ENCODE results near the gene SPECC1.
"Not testable (repeated sequence)": the region's sequence is repeated elsewhere in the genome, so short reads cannot be mapped to it uniquely, and the experiment has no call there.

SPECC1 gene

GRCh38 chr17:20239776-20240175 is 230.6 kb downstream of the SPECC1 start:
- H3K79me1 ChIP-seq (replicated peaks; ENCODE audit: low read length, poor library complexity, severe bottlenecking); H3K23ac ChIP-seq (ENCODE audit: low read length in 2 of 2); H3K4ac ChIP-seq (ENCODE audit: low read depth in 1 of 2, low read length in 2 of 2); H3K18ac ChIP-seq (ENCODE audit: low read depth in 1 of 2, low read length in 2 of 2); DNase-seq; H3K9ac ChIP-seq (ENCODE audit: low read length); H2BK5ac ChIP-seq (ENCODE audit: low read depth, low read length, poor library complexity, severe bottlenecking); H4K8ac ChIP-seq (ENCODE audit: low read length); H2AFZ ChIP-seq (ENCODE audit: low read depth, low read length); H3K14ac ChIP-seq (ENCODE audit: low read length in 2 of 2); H3K4me3 ChIP-seq (ENCODE audit: insufficient read depth in 1 of 2, low read depth in 1 of 2, low read length in 2 of 2); H2BK15ac ChIP-seq (ENCODE audit: low read depth, poor library complexity, severe bottlenecking); H2BK120ac ChIP-seq (ENCODE audit: low read depth, low read length); H3K27ac ChIP-seq (ENCODE audit: low read length, poor library complexity, severe bottlenecking); H2AK5ac ChIP-seq (ENCODE audit: low read length, severe bottlenecking); H4K91ac ChIP-seq (ENCODE audit: low read length); H3K27me3 ChIP-seq (ENCODE audit: control insufficient read depth in 1 of 2, insufficient read depth in 1 of 2, low read length in 2 of 2); H3K9me3 ChIP-seq (ENCODE audit: control insufficient read depth, low read length); H3K4me1 ChIP-seq (ENCODE audit: control insufficient read depth, insufficient read depth, low read depth, low read length); H2BK12ac ChIP-seq (ENCODE audit: low read length in 2 of 2); H3K4me2 ChIP-seq (ENCODE audit: low read length, poor library complexity, severe bottlenecking): not testable (repeated sequence)
- peaks cover 3 to 16% of the 10 kb centered on the region in 2 experiments for H3K36me3 ChIP-seq (ENCODE audit: control insufficient read depth in 1 of 2, insufficient read depth in 2 of 2, low read depth in 1 of 2, low read length in 2 of 2)
- 96% methylated on average over 3 of the region's 3 CpGs for WGBS

- no peak overlapping the region for H3K4ac ChIP-seq (ENCODE audit: low read depth in 1 of 2, low read length in 2 of 2)
- H3K27ac ChIP-seq (ENCODE audit: low read length, poor library complexity, severe bottlenecking): no peak overlapping the region
- H3K18ac ChIP-seq (ENCODE audit: low read depth in 1 of 2, low read length in 2 of 2): no peak overlapping the region
- no peak overlapping the region for H4K8ac ChIP-seq (ENCODE audit: low read length)
- H4K91ac ChIP-seq (ENCODE audit: low read length): no peak overlapping the region
- WGBS: 100% methylated on average over 4 of the region's 4 CpGs
- H3K4me1 ChIP-seq (ENCODE audit: control insufficient read depth, insufficient read depth, low read depth, low read length): peaks cover 3% of the 10 kb centered on the region
- no peak overlapping the region for H2BK15ac ChIP-seq (ENCODE audit: low read depth, poor library complexity, severe bottlenecking)
- no peaks in the 10 kb centered on the region for H3K9me3 ChIP-seq (ENCODE audit: control insufficient read depth, low read length)
- H3K79me1 ChIP-seq (replicated peaks; ENCODE audit: low read length, poor library complexity, severe bottlenecking): peaks cover 6% of the 10 kb centered on the region
- no peak overlapping the region for H2AK5ac ChIP-seq (ENCODE audit: low read length, severe bottlenecking)
- H3K36me3 ChIP-seq (ENCODE audit: control insufficient read depth in 1 of 2, insufficient read depth in 2 of 2, low read depth in 1 of 2, low read length in 2 of 2): peaks cover 9 to 12% of the 10 kb centered on the region in 2 experiments
- H3K14ac ChIP-seq (ENCODE audit: low read length in 2 of 2): no peak overlapping the region
- H3K23ac ChIP-seq (ENCODE audit: low read length in 2 of 2): no peak overlapping the region
- H2BK12ac ChIP-seq (ENCODE audit: low read length in 2 of 2): no peak overlapping the region
- no peak overlapping the region for H3K4me3 ChIP-seq (ENCODE audit: insufficient read depth in 1 of 2, low read depth in 1 of 2, low read length in 2 of 2)
- H3K4me2 ChIP-seq (ENCODE audit: low read length, poor library complexity, severe bottlenecking): no peak overlapping the region
- no peak overlapping the region for H3K9ac ChIP-seq (ENCODE audit: low read length)
- no peak overlapping the region for H2AFZ ChIP-seq (ENCODE audit: low read depth, low read length)
- no peak for DNase-seq
- H2BK5ac ChIP-seq (ENCODE audit: low read depth, low read length, poor library complexity, severe bottlenecking): no peak overlapping the region
- no peaks in the 10 kb centered on the region for H3K27me3 ChIP-seq (ENCODE audit: control insufficient read depth in 1 of 2, insufficient read depth in 1 of 2, low read length in 2 of 2)
- H2BK120ac ChIP-seq (ENCODE audit: low read depth, low read length): no peak overlapping the region
Observed at GRCh38 chr17:20241855-20242254, 232.7 kb downstream of the SPECC1 start.

GRCh38 chr17:20242271-20242670 is 233.1 kb downstream of the SPECC1 start:
- WGBS: 94% methylated on average over 3 of the region's 3 CpGs
- Histone ChIP-seq H3K36me3 (ENCODE audit: control insufficient read depth in 1 of 2, insufficient read depth in 2 of 2, low read depth in 1 of 2, low read length in 2 of 2) (peaks cover 12 to 13% of the 10 kb centered on the region in 2 experiments), H3K9ac (ENCODE audit: low read length) (no peak overlapping the region), H4K91ac (ENCODE audit: low read length) (no peak overlapping the region), H2AK5ac (ENCODE audit: low read length, severe bottlenecking) (no peak overlapping the region), H3K27ac (ENCODE audit: low read length, poor library complexity, severe bottlenecking) (no peak overlapping the region), H3K14ac (ENCODE audit: low read length in 2 of 2) (no peak overlapping the region), H3K4me2 (ENCODE audit: low read length, poor library complexity, severe bottlenecking) (no peak overlapping the region), H2BK12ac (ENCODE audit: low read length in 2 of 2) (no peak overlapping the region), H3K23ac (ENCODE audit: low read length in 2 of 2) (no peak overlapping the region), H3K4ac (ENCODE audit: low read depth in 1 of 2, low read length in 2 of 2) (no peak overlapping the region), H2AFZ (ENCODE audit: low read depth, low read length) (no peak overlapping the region), H3K4me1 (ENCODE audit: control insufficient read depth, insufficient read depth, low read depth, low read length) (peaks cover 3% of the 10 kb centered on the region), H3K4me3 (ENCODE audit: insufficient read depth in 1 of 2, low read depth in 1 of 2, low read length in 2 of 2) (no peak overlapping the region), H3K27me3 (ENCODE audit: control insufficient read depth in 1 of 2, insufficient read depth in 1 of 2, low read length in 2 of 2) (no peaks in the 10 kb centered on the region), H2BK5ac (ENCODE audit: low read depth, low read length, poor library complexity, severe bottlenecking) (no peak overlapping the region), H4K8ac (ENCODE audit: low read length) (no peak overlapping the region), H2BK120ac (ENCODE audit: low read depth, low read length) (no peak overlapping the region), H3K79me1 (replicated peaks; ENCODE audit: low read length, poor library complexity, severe bottlenecking) (peaks cover 6% of the 10 kb centered on the region), H2BK15ac (ENCODE audit: low read depth, poor library complexity, severe bottlenecking) (no peak overlapping the region), H3K18ac (ENCODE audit: low read depth in 1 of 2, low read length in 2 of 2) (no peak overlapping the region), H3K9me3 (ENCODE audit: control insufficient read depth, low read length) (no peaks in the 10 kb centered on the region)
- no peak for DNase-seq

GRCh38 chr17:20243524-20243923 is 234.4 kb downstream of the SPECC1 start:
- no peak overlapping the region for H3K9ac ChIP-seq (ENCODE audit: low read length)
- H2BK12ac ChIP-seq (ENCODE audit: low read length in 2 of 2): no peak overlapping the region
- H3K4me1 ChIP-seq (ENCODE audit: control insufficient read depth, insufficient read depth, low read depth, low read length): peaks cover 3% of the 10 kb centered on the region
- H2BK5ac ChIP-seq (ENCODE audit: low read depth, low read length, poor library complexity, severe bottlenecking): no peak overlapping the region
- H3K23ac ChIP-seq (ENCODE audit: low read length in 2 of 2): no peak overlapping the region
- no peak overlapping the region for H4K91ac ChIP-seq (ENCODE audit: low read length)
- no peak overlapping the region for H2AFZ ChIP-seq (ENCODE audit: low read depth, low read length)
- H3K79me1 ChIP-seq (replicated peaks; ENCODE audit: low read length, poor library complexity, severe bottlenecking): peaks cover 6% of the 10 kb centered on the region
- no peak for DNase-seq
- no peak overlapping the region for H3K18ac ChIP-seq (ENCODE audit: low read depth in 1 of 2, low read length in 2 of 2)
- H3K9me3 ChIP-seq (ENCODE audit: control insufficient read depth, low read length): peaks cover 6% of the 10 kb centered on the region
- no peak overlapping the region for H3K27ac ChIP-seq (ENCODE audit: low read length, poor library complexity, severe bottlenecking)
- WGBS: no CpG with 5 or more reads among the region's 1 CpG
- H3K4me2 ChIP-seq (ENCODE audit: low read length, poor library complexity, severe bottlenecking): no peak overlapping the region
- H3K27me3 ChIP-seq (ENCODE audit: control insufficient read depth in 1 of 2, insufficient read depth in 1 of 2, low read length in 2 of 2): no peaks in the 10 kb centered on the region
- H3K4ac ChIP-seq (ENCODE audit: low read depth in 1 of 2, low read length in 2 of 2): no peak overlapping the region
- H3K14ac ChIP-seq (ENCODE audit: low read length in 2 of 2): no peak overlapping the region
- no peak overlapping the region for H2BK15ac ChIP-seq (ENCODE audit: low read depth, poor library complexity, severe bottlenecking)
- no peak overlapping the region for H2AK5ac ChIP-seq (ENCODE audit: low read length, severe bottlenecking)
- H3K36me3 ChIP-seq (ENCODE audit: control insufficient read depth in 1 of 2, insufficient read depth in 2 of 2, low read depth in 1 of 2, low read length in 2 of 2): peaks cover 16 to 19% of the 10 kb centered on the region in 2 experiments
- no peak overlapping the region for H2BK120ac ChIP-seq (ENCODE audit: low read depth, low read length)
- no peak overlapping the region for H3K4me3 ChIP-seq (ENCODE audit: insufficient read depth in 1 of 2, low read depth in 1 of 2, low read length in 2 of 2)
- no peak overlapping the region for H4K8ac ChIP-seq (ENCODE audit: low read length)

Data from mesenchymal stem cell (in vitro differentiated cells and primary cell).